SK-N-SH treated with all-trans-retinoic acid at 6 μM for 48 hours (cell line): Measurements from ENCODE around the gene FAM117A.

Experiments
- ATAC-seq: fragments of 200-7000 bp; cut with Tn5 transposase; 3 replicates; pipeline ENCODE4 v1.9.1; 2020; ENCODE audit warnings: mild to moderate bottlenecking, moderate library complexity
- ARNTL ChIP-seq: fragments of 450-650 bp; formaldehyde crosslinking; IDR thresholded peaks from 2 replicates; pipeline ENCODE4 v1.5.0; 2020; ENCODE audit warnings: low read depth, mild to moderate bottlenecking, moderate library complexity, borderline replicate concordance
- BACH2 ChIP-seq: fragments of 250-450 bp; sonication (Bioruptor Pico); IDR thresholded peaks from 2 replicates; pipeline ENCODE4 v1.9.0; 2021; ENCODE audit warnings: mild to moderate bottlenecking, borderline replicate concordance
- CREB5 ChIP-seq: fragments of 250-450 bp; sonication (Bioruptor Pico); IDR thresholded peaks from 2 replicates; pipeline ENCODE4 v1.5.1; 2020; ENCODE audit warnings: low read depth, mild to moderate bottlenecking, moderate library complexity
- CSDC2 ChIP-seq: fragments of 250-450 bp; sonication (Bioruptor Pico); IDR thresholded peaks from 2 replicates; pipeline ENCODE4 v1.5.0; 2020; ENCODE audit warnings: mild to moderate bottlenecking, moderate library complexity
- CSRNP3 ChIP-seq: fragments of 250-450 bp; sonication (Bioruptor Pico); IDR thresholded peaks from 2 replicates; pipeline ENCODE4 v1.5.1; 2021; ENCODE audit warnings: mild to moderate bottlenecking, moderate library complexity
- ESRRG ChIP-seq: fragments of 250-450 bp; sonication (Bioruptor Pico); IDR thresholded peaks from 2 replicates; pipeline ENCODE4 v1.6.1; 2021; ENCODE audit warnings: mild to moderate bottlenecking
- GLIS3 ChIP-seq: fragments of 250-450 bp; sonication (Bioruptor Pico); IDR thresholded peaks from 2 replicates; pipeline ENCODE4 v1.5.0; 2020; ENCODE audit warnings: mild to moderate bottlenecking, moderate library complexity
- ISL1 ChIP-seq: fragments of 250-450 bp; sonication (Bioruptor Pico); IDR thresholded peaks from 2 replicates; pipeline ENCODE4 v2.1.2; 2022; ENCODE audit warnings: mild to moderate bottlenecking, moderate library complexity
- OSR1 ChIP-seq: fragments of 250-450 bp; sonication (Bioruptor Pico); IDR thresholded peaks from 2 replicates; pipeline ENCODE4 v1.8.0; 2022; ENCODE audit warnings: moderate library complexity, mild to moderate bottlenecking, inconsistent platforms
- PATZ1 ChIP-seq: fragments of 250-450 bp; sonication (Bioruptor Pico); IDR thresholded peaks from 2 replicates; pipeline ENCODE4 v1.8.0; 2020; ENCODE audit warnings: mild to moderate bottlenecking, moderate library complexity, borderline replicate concordance
- PPARA ChIP-seq: fragments of 250-450 bp; sonication (Bioruptor Pico); IDR thresholded peaks from 2 replicates; pipeline ENCODE4 v1.5.0; 2020; ENCODE audit warnings: mild to moderate bottlenecking, borderline replicate concordance
- RARB ChIP-seq: fragments of 250-450 bp; sonication (Bioruptor Pico); IDR thresholded peaks from 2 replicates; pipeline ENCODE4 v1.8.0; 2021; ENCODE audit warnings: mild to moderate bottlenecking, moderate library complexity
- SNAI2 ChIP-seq: fragments of 250-450 bp; sonication (Bioruptor Pico); IDR thresholded peaks from 2 replicates; pipeline ENCODE4 v1.5.0; 2020; ENCODE audit warnings: mild to moderate bottlenecking, moderate library complexity
- TCF4 ChIP-seq: fragments of 250-450 bp; sonication (Bioruptor Pico); IDR thresholded peaks from 2 replicates; pipeline ENCODE4 v1.8.0; 2021; ENCODE audit warnings: mild to moderate bottlenecking, moderate library complexity, borderline replicate concordance
- TOX ChIP-seq: fragments of 250-450 bp; sonication (Bioruptor Pico); IDR thresholded peaks from 2 replicates; pipeline ENCODE4 v1.8.0; 2021; ENCODE audit warnings: mild to moderate bottlenecking, moderate library complexity, borderline replicate concordance
- ZC3H10 ChIP-seq: fragments of 250-450 bp; sonication (Bioruptor Pico); IDR thresholded peaks from 2 replicates; pipeline ENCODE4 v1.5.1; 2021; ENCODE audit warnings: mild to moderate bottlenecking, moderate library complexity
- ZFP3 ChIP-seq: fragments of 250-450 bp; sonication (Bioruptor Pico); IDR thresholded peaks from 2 replicates; pipeline ENCODE4 v1.5.0; 2020; ENCODE audit warnings: mild to moderate bottlenecking, moderate library complexity
- ZFP30 ChIP-seq: fragments of 450-650 bp; formaldehyde crosslinking; IDR thresholded peaks from 2 replicates; pipeline ENCODE4 v1.5.0; 2022; ENCODE audit warnings: mild to moderate bottlenecking, moderate library complexity
- ZNF565 ChIP-seq: fragments of 450-650 bp; formaldehyde crosslinking; conservative IDR thresholded peaks from 2 replicates; pipeline ENCODE4 v1.5.0; 2020; ENCODE audit warnings: low read depth, mild to moderate bottlenecking, moderate library complexity
- ZNF70 ChIP-seq: fragments of 450-650 bp; formaldehyde crosslinking; IDR thresholded peaks from 2 replicates; pipeline ENCODE4 v1.5.0; 2020; ENCODE audit warnings: mild to moderate bottlenecking, moderate library complexity
- ZNF8 ChIP-seq: fragments of 450-650 bp; formaldehyde crosslinking; IDR thresholded peaks from 2 replicates; pipeline ENCODE4 v1.5.0; 2020; ENCODE audit warnings: mild to moderate bottlenecking, moderate library complexity
- TF ChIP-seq, protein P1 (sequence below): fragments of 250-450 bp; sonication (Bioruptor Pico); IDR thresholded peaks from 2 replicates; pipeline ENCODE4 v1.8.0; 2021; ENCODE audit warnings: low read depth, mild to moderate bottlenecking, moderate library complexity, borderline replicate concordance
- TF ChIP-seq, protein P2 (sequence below): fragments of 250-450 bp; sonication (Bioruptor Pico); IDR thresholded peaks from 2 replicates; pipeline ENCODE4 v1.5.0; 2020; ENCODE audit warnings: mild to moderate bottlenecking, moderate library complexity

Gene FAM117A

DNA sequence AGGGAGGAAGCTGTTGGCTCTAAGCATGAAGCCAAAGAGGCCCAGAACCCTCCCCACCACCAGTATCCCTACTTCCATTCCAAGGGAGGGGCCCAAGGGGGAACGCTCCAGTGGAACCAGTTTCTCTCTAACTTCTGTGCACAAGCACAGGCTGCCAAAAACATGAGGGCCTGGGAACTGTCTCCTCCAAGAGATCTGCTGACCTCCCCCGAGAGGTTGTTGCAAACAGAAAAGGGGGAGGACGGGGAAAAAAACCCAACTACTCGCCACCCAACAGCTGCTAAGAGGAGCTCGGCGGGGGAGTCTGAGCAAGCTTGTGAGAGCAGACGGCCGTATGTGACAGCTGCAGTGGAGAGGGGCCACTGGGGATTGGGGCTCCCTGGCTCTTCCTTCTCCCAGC, 40.5 kb downstream of the FAM117A start:
- no peak for ATAC-seq
- TF ChIP-seq RARB (CRISPR knock-in tag) (no peak), ARNTL (CRISPR knock-in tag) (no peak), CSRNP3 (CRISPR knock-in tag) (no peak), PPARA (CRISPR knock-in tag) (no peak), ZFP3 (CRISPR knock-in tag) (no peak), ZFP30 (CRISPR knock-in tag) (no peak), ZNF70 (CRISPR knock-in tag) (no peak), ISL1 (CRISPR knock-in tag) (no peak), TOX (no peak)
- TF ChIP-seq, protein P1, sequence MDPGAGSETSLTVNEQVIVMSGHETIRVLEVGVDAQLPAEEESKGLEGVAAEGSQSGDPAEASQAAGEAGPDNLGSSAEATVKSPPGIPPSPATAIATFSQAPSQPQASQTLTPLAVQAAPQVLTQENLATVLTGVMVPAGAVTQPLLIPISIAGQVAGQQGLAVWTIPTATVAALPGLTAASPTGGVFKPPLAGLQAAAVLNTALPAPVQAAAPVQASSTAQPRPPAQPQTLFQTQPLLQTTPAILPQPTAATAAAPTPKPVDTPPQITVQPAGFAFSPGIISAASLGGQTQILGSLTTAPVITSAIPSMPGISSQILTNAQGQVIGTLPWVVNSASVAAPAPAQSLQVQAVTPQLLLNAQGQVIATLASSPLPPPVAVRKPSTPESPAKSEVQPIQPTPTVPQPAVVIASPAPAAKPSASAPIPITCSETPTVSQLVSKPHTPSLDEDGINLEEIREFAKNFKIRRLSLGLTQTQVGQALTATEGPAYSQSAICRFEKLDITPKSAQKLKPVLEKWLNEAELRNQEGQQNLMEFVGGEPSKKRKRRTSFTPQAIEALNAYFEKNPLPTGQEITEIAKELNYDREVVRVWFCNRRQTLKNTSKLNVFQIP (CRISPR knock-in tag): no peak
- TF ChIP-seq, all 23 proteins: peak for 0

DNA sequence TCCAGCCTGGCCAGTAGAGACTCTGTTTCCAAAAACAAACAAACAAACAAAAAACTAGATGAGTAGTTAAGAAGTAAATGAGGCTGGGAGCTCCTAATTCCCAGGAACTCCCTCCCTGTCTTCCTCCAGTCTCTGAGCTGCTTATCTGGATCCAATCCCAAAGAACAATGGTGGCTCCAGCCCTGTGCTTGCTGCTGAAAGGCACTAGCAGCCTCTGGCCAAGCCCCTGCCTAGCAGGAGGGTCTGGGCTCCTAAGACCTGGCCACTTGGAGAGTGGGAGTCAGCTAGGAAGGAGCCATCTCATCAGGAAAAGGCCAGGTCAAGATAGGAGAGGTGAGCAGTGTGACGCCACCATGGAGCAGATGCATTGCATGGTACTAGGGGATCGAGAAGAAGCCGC, 41.9 kb downstream of the FAM117A start:
- no peak for ATAC-seq
- TF ChIP-seq ZFP3 (CRISPR knock-in tag) (no peak), PATZ1 (CRISPR knock-in tag) (no peak), ZNF565 (CRISPR knock-in tag) (no peak), TOX (no peak), ZC3H10 (CRISPR knock-in tag) (no peak), SNAI2 (no peak), BACH2 (CRISPR knock-in tag) (no peak), GLIS3 (no peak), TCF4 (CRISPR knock-in tag) (no peak), ISL1 (CRISPR knock-in tag) (no peak), CREB5 (CRISPR knock-in tag) (no peak), ZNF70 (CRISPR knock-in tag) (no peak), ZNF8 (no peak), RARB (CRISPR knock-in tag) (no peak), CSDC2 (no peak), ESRRG (CRISPR knock-in tag) (no peak), OSR1 (no peak)
- TF ChIP-seq, protein P2, sequence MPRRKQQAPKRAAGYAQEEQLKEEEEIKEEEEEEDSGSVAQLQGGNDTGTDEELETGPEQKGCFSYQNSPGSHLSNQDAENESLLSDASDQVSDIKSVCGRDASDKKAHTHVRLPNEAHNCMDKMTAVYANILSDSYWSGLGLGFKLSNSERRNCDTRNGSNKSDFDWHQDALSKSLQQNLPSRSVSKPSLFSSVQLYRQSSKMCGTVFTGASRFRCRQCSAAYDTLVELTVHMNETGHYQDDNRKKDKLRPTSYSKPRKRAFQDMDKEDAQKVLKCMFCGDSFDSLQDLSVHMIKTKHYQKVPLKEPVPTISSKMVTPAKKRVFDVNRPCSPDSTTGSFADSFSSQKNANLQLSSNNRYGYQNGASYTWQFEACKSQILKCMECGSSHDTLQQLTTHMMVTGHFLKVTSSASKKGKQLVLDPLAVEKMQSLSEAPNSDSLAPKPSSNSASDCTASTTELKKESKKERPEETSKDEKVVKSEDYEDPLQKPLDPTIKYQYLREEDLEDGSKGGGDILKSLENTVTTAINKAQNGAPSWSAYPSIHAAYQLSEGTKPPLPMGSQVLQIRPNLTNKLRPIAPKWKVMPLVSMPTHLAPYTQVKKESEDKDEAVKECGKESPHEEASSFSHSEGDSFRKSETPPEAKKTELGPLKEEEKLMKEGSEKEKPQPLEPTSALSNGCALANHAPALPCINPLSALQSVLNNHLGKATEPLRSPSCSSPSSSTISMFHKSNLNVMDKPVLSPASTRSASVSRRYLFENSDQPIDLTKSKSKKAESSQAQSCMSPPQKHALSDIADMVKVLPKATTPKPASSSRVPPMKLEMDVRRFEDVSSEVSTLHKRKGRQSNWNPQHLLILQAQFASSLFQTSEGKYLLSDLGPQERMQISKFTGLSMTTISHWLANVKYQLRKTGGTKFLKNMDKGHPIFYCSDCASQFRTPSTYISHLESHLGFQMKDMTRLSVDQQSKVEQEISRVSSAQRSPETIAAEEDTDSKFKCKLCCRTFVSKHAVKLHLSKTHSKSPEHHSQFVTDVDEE (CRISPR knock-in tag): no peak
- TF ChIP-seq, protein P1 (CRISPR knock-in tag): no peak
